ENCODE results near the gene VIL1. TPM values are rescaled to one million over a fixed set of nuclear protein-coding genes. Genes with fewer than 3 reads are reported as not detected.

VIL1 gene
- total and polyA plus RNA-seq, 2 of the 13 experiments (the other 11 are each of a cell fraction or from before 2014, with no cell fraction given) = 287 to 301 TPM

- TF ChIP-seq GPN1 (CRISPR knock-in tag; IDR thresholded peaks at IDR 0.05; ENCODE audit: borderline replicate concordance) (peak; percentile 34; the same call in 1 of the 2 replicates), PHF20 (CRISPR knock-in tag; IDR thresholded peaks at IDR 0.05) (peak; percentile 60; the same call in 1 of the 2 replicates), SMYD3 (CRISPR knock-in tag; IDR thresholded peaks at IDR 0.05) (peak; percentile 47), ZNF318 (CRISPR knock-in tag; IDR thresholded peaks at IDR 0.05) (peak; percentile 89), HNF4G (IDR thresholded peaks at IDR 0.05; ENCODE audit: borderline replicate concordance, low read depth, low read length) (peak; percentile 59), HNF4G (CRISPR knock-in tag; IDR thresholded peaks at IDR 0.05; ENCODE audit: borderline replicate concordance, low read depth) (no peak; the same call in 1 of the 2 replicates), ZNF333 (CRISPR knock-in tag; IDR thresholded peaks at IDR 0.05; ENCODE audit: borderline replicate concordance) (peak; percentile 89; the same call in 1 of the 2 replicates), MAZ (IDR thresholded peaks at IDR 0.05; ENCODE audit: borderline replicate concordance, low read depth, low read length) (peak; percentile 100), MAZ (CRISPR knock-in tag; IDR thresholded peaks at IDR 0.05; ENCODE audit: low read depth) (peak; percentile 98), ZNF629 (CRISPR knock-in tag; conservative IDR thresholded peaks at IDR 0.05) (peak; percentile 91), RFX1 (IDR thresholded peaks at IDR 0.05) (no peak), HOXA5 (CRISPR knock-in tag; IDR thresholded peaks at IDR 0.05) (peak; percentile 89)
- TF ChIP-seq, protein P1, sequence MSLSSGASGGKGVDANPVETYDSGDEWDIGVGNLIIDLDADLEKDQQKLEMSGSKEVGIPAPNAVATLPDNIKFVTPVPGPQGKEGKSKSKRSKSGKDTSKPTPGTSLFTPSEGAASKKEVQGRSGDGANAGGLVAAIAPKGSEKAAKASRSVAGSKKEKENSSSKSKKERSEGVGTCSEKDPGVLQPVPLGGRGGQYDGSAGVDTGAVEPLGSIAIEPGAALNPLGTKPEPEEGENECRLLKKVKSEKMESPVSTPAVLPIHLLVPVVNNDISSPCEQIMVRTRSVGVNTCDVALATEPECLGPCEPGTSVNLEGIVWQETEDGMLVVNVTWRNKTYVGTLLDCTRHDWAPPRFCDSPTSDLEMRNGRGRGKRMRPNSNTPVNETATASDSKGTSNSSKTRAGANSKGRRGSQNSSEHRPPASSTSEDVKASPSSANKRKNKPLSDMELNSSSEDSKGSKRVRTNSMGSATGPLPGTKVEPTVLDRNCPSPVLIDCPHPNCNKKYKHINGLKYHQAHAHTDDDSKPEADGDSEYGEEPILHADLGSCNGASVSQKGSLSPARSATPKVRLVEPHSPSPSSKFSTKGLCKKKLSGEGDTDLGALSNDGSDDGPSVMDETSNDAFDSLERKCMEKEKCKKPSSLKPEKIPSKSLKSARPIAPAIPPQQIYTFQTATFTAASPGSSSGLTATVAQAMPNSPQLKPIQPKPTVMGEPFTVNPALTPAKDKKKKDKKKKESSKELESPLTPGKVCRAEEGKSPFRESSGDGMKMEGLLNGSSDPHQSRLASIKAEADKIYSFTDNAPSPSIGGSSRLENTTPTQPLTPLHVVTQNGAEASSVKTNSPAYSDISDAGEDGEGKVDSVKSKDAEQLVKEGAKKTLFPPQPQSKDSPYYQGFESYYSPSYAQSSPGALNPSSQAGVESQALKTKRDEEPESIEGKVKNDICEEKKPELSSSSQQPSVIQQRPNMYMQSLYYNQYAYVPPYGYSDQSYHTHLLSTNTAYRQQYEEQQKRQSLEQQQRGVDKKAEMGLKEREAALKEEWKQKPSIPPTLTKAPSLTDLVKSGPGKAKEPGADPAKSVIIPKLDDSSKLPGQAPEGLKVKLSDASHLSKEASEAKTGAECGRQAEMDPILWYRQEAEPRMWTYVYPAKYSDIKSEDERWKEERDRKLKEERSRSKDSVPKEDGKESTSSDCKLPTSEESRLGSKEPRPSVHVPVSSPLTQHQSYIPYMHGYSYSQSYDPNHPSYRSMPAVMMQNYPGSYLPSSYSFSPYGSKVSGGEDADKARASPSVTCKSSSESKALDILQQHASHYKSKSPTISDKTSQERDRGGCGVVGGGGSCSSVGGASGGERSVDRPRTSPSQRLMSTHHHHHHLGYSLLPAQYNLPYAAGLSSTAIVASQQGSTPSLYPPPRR (CRISPR knock-in tag; IDR thresholded peaks at IDR 0.05; ENCODE audit: borderline replicate concordance) = peak; percentile 86; the same call in 1 of the 2 replicates
- TF ChIP-seq, protein P2, sequence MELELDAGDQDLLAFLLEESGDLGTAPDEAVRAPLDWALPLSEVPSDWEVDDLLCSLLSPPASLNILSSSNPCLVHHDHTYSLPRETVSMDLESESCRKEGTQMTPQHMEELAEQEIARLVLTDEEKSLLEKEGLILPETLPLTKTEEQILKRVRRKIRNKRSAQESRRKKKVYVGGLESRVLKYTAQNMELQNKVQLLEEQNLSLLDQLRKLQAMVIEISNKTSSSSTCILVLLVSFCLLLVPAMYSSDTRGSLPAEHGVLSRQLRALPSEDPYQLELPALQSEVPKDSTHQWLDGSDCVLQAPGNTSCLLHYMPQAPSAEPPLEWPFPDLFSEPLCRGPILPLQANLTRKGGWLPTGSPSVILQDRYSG (CRISPR knock-in tag; IDR thresholded peaks at IDR 0.05) = no peak; the same call in 1 of the 2 replicates
These were observed 22.9 kb upstream of the VIL1 start (continued) for GRCh38 chr2:218395826-218396687.

Data from HepG2 (cell line).